Epithelial cell of esophagus (primary cell): ENCODE results near the gene SPATA32.
A peak's percentile ranks its signal among the peaks of the same experiment; 100 is the strongest.

Source experiments
- DNase-seq: peaks from one replicate; pipeline ENCODE4 v3.0.0; 2010; ENCODE audit warnings: low read depth
- H3K4me3 ChIP-seq: 2 replicates; pipeline ENCODE4 v1.5.1; 2011; ENCODE audit warnings: mild to moderate bottlenecking, low read length, control low read depth
- TF ChIP-seq, protein P1 (sequence below): IDR thresholded peaks from 2 replicates; pipeline ENCODE4 v1.5.1; 2011; ENCODE audit warnings: low read depth, mild to moderate bottlenecking, low read length, control low read depth, inconsistent platforms; ENCODE audit not compliant: insufficient read depth; ENCODE audit errors: missing control alignments

Gene SPATA32

DNA sequence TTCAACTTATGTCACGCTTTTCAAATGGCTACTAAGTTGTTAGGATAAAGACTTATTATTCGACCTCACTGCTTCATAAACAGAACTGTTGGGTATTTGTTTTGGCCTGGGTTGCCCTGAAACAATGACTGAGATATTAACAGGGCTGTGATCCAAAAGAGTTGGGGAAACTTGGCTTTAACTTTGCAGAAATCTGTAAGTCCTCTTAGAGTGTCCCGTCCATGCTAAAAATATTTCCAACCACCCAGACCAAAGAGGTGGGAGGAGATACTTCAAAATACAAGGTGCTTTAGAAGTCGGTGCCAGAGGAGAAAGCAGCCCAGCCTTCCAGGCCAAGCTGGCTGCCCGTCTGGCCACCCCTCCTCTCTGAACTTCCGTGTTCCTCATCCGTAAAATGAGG is 16.1 kb upstream of the SPATA32 start:
- TF ChIP-seq, protein P1, sequence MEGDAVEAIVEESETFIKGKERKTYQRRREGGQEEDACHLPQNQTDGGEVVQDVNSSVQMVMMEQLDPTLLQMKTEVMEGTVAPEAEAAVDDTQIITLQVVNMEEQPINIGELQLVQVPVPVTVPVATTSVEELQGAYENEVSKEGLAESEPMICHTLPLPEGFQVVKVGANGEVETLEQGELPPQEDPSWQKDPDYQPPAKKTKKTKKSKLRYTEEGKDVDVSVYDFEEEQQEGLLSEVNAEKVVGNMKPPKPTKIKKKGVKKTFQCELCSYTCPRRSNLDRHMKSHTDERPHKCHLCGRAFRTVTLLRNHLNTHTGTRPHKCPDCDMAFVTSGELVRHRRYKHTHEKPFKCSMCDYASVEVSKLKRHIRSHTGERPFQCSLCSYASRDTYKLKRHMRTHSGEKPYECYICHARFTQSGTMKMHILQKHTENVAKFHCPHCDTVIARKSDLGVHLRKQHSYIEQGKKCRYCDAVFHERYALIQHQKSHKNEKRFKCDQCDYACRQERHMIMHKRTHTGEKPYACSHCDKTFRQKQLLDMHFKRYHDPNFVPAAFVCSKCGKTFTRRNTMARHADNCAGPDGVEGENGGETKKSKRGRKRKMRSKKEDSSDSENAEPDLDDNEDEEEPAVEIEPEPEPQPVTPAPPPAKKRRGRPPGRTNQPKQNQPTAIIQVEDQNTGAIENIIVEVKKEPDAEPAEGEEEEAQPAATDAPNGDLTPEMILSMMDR = no peak
- H3K4me3 ChIP-seq = no peak overlapping the region
- no peak for DNase-seq

DNA sequence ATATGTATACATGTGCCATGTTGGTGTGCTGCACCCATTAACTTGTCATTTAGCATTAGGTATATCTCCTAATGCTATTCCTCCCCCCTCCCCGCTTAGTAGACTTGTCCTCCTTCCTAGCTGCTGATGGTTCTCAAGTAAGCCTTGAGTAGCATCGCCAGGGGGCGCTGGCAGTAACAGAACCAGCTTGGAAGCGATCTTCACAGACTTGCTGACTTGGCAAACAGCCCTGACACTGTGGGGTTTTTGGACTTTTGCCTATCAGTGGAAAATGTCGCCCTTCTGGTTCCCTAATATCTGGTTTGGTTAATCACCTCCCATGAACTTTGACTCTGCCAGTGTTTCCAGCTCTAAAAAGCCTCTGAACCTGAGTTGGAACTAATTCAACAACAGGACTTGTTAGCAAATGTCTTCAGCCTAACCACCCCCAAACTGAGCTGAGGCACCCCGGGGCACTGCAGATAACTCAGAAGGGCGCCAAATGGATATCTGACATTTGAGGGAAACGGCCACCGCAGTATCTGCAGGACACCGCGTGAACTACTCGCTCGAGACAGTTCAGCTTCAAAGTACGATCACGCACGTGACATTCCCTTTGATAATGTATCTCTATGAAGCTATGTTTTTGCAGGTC is 15.4 kb upstream of the SPATA32 start:
- H3K4me3 ChIP-seq = no peak overlapping the region
- peak; percentile 93 for DNase-seq
- TF ChIP-seq, protein P1 = peak; percentile 90

DNA sequence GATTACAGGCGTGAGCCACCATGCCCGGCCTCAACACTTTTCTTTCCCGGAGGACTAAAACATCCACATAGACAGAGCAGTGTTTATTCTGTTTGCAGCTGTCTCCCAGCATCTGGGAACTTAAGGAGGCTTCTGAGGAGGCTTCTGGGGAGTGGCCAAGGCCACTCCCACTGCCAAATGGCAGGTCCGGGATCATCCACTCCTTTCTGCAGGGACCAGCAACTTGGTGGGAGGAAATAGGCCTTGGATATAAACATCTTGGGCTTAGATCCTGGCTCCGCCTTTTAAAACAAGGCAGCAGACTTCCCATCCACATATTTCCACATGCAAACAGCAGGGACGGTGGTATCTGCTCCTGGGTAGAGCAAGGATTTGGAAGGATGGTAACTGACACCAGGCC is 14.1 kb upstream of the SPATA32 start:
- H3K4me3 ChIP-seq = no peak overlapping the region
- DNase-seq = no peak
- TF ChIP-seq, protein P1 = no peak

DNA sequence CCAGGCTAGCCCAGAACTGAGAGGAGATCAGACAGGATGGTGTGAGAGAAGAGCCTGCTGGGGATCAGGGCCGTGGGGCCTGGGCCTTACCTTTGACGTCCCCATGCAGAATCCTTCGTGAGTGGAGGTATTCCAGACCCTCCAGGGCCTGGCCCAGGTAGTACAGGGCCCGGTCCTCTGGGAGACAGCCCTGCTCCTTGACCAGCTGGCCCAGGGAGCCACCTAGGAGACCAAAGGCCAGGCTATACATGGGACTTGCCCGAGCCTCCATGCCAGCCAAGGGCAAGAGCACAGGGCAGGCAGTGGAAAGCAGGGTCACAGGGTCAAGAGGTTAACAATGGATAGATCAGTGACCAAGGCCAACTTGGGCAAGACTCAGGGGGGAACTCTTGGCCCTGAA is 12.1 kb upstream of the SPATA32 start:
- no peak overlapping the region for H3K4me3 ChIP-seq
- TF ChIP-seq, protein P1 = no peak
- DNase-seq = no peak

DNA sequence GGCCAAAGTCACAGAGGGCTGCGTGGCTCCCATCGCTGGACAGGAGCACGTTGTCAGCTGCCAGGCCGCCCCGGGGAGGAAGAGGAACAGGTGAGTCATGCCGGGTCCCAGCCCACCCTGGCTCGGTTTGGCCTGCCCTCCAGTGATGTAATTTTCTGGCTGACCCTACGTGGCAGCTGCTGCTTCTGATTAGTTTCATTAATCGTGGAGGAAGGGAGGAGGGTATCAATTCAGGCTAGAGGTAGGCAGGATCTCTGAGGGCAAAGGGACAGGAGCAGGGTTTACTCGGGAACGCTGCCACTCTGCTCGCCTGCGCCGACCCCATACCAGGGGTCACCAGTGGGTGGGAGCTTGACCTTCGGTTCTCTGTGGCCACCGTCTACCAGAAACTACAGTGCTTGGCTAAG is 11.7 kb upstream of the SPATA32 start:
- H3K4me3 ChIP-seq = no peak overlapping the region
- TF ChIP-seq, protein P1 = no peak
- no peak for DNase-seq

DNA sequence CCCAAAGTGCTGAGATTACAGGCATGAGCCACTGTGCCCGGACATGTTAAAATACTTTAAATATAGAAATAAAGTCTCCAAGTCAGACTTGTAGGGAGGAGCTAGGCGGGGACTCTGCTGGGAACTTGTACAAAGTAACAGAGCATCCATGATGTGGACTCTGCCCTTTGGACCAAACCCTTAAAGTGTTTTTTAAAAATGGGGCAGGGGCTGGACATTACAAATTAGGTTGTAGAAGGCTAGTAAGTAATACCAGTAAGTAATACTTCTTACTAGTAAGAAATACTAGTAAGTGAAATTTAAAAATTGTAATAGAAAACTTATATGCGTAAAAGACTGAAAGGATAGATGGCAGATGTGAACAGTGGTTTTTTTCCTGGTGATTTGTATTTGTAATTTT is 9.7 kb upstream of the SPATA32 start:
- no peak for DNase-seq
- TF ChIP-seq, protein P1 = no peak
- H3K4me3 ChIP-seq = no peak overlapping the region

DNA sequence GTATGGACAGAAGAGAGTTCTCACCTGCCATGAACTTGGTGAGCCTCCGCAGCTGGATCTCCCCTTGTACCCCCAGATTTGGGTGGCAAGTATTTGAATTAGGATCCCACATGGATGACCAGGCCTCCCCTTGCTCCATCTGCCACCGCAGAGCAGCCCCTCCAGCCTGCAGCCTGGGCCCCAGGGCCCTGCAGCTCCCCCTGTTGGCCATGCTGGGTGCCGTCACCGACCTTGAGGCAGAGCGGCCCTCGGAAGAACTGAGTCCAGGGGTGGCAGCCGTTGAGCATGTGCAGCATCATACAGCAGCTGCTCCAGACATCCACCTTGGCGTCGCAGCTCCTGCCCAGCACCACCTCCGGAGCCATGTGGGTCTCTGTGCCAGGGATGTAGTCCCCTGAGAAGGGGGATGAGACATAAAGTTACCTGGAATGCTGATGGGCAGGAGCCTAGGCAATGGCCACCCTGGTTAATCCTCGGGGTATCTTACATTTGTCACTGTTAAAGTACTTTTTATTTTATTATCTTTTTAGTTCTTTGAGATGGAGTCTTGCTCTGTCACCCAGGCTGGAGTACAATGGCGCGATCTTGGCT is 9.0 kb upstream of the SPATA32 start:
- DNase-seq = no peak
- H3K4me3 ChIP-seq = no peak overlapping the region
- TF ChIP-seq, protein P1 = peak; percentile 66
